Activated naive CD8-positive, alpha-beta T cell (primary cell): Measurements from ENCODE around the gene UFSP2.
"Not testable (repeated sequence)": the region's sequence is repeated elsewhere in the genome, so short reads cannot be mapped to it uniquely, and the experiment has no call there.

Experiments used
- H3K27ac Mint-ChIP-seq: one replicate; pipeline ENCODE4 v1.8.0; 2021; ENCODE audit warnings: mixed read lengths
- H3K27me3 Mint-ChIP-seq: one replicate; pipeline ENCODE4 v1.8.0; 2021; ENCODE audit warnings: mixed read lengths
- H3K36me3 Mint-ChIP-seq: one replicate; pipeline ENCODE4 v1.8.0; 2021; ENCODE audit warnings: mixed read lengths
- H3K4me1 Mint-ChIP-seq: one replicate; pipeline ENCODE4 v1.8.0; 2021; ENCODE audit warnings: low read depth, mixed read lengths
- H3K4me3 Mint-ChIP-seq: one replicate; pipeline ENCODE4 v1.8.0; 2021; ENCODE audit warnings: mild to moderate bottlenecking, mixed read lengths
- H3K9me3 Mint-ChIP-seq: one replicate; pipeline ENCODE4 v1.8.0; 2021; ENCODE audit warnings: low read depth, mixed read lengths

UFSP2 gene

GRCh38 chr4:185382754-185383153, 43.0 kb downstream of the UFSP2 start:
- peaks cover 7% of the 10 kb centered on the region for H3K27me3 Mint-ChIP-seq
- H3K36me3 Mint-ChIP-seq, result peaks cover 9% of the 10 kb centered on the region
- no peak overlapping the region for H3K27ac Mint-ChIP-seq
- H3K9me3 Mint-ChIP-seq, result peaks cover 8% of the 10 kb centered on the region
- H3K4me3 Mint-ChIP-seq, result no peak overlapping the region
- H3K4me1 Mint-ChIP-seq, result peaks cover 12% of the 10 kb centered on the region

- Mint-ChIP-seq H3K9me3 (peaks cover 8% of the 10 kb centered on the region), H3K4me3 (no peak overlapping the region), H3K27me3 (peaks cover 7% of the 10 kb centered on the region), H3K36me3 (peaks cover 9% of the 10 kb centered on the region), H3K4me1 (peaks cover 12% of the 10 kb centered on the region), H3K27ac (no peak overlapping the region)
Observed at GRCh38 chr4:185381288-185382196, 44.2 kb downstream of the UFSP2 start.

GRCh38 chr4:185380320-185380719, 45.4 kb downstream of the UFSP2 start:
- Mint-ChIP-seq H3K27ac (no peak overlapping the region), H3K4me3 (no peak overlapping the region), H3K4me1 (peaks cover 10% of the 10 kb centered on the region), H3K27me3 (peaks cover 7% of the 10 kb centered on the region), H3K36me3 (peaks cover 9% of the 10 kb centered on the region), H3K9me3 (peaks cover 8% of the 10 kb centered on the region)

- Mint-ChIP-seq H3K4me3 (no peak overlapping the region), H3K9me3 (peaks cover 8% of the 10 kb centered on the region), H3K27ac (no peak overlapping the region), H3K27me3 (peaks cover 5% of the 10 kb centered on the region), H3K4me1 (peaks cover 3% of the 10 kb centered on the region), H3K36me3 (peaks cover 9% of the 10 kb centered on the region)
Observed at GRCh38 chr4:185379326-185380295, 46.2 kb downstream of the UFSP2 start.

- Mint-ChIP-seq H3K27ac (no peak overlapping the region), H3K36me3 (peaks cover 6% of the 10 kb centered on the region), H3K4me1 (no peaks in the 10 kb centered on the region), H3K9me3 (peaks cover 8% of the 10 kb centered on the region), H3K4me3 (no peak overlapping the region), H3K27me3 (no peaks in the 10 kb centered on the region)
Observed at GRCh38 chr4:185378264-185378663, 47.5 kb downstream of the UFSP2 start.

GRCh38 chr4:185374573-185374972, 51.2 kb downstream of the UFSP2 start:
- H3K4me3 Mint-ChIP-seq, result no peak overlapping the region
- no peak overlapping the region for H3K27ac Mint-ChIP-seq
- H3K4me1 Mint-ChIP-seq, result no peaks in the 10 kb centered on the region
- H3K9me3 Mint-ChIP-seq, result no peaks in the 10 kb centered on the region
- no peaks in the 10 kb centered on the region for H3K27me3 Mint-ChIP-seq
- H3K36me3 Mint-ChIP-seq, result peaks cover 3% of the 10 kb centered on the region

GRCh38 chr4:185374027-185374426, 51.7 kb downstream of the UFSP2 start:
- Mint-ChIP-seq H3K36me3 (peaks cover 3% of the 10 kb centered on the region), H3K4me3 (no peak overlapping the region), H3K4me1 (no peaks in the 10 kb centered on the region), H3K9me3 (no peaks in the 10 kb centered on the region), H3K27me3 (no peaks in the 10 kb centered on the region), H3K27ac (no peak overlapping the region)

GRCh38 chr4:185371702-185372101, 54.1 kb downstream of the UFSP2 start:
- Mint-ChIP-seq H3K4me1 (no peaks in the 10 kb centered on the region), H3K27ac (no peak overlapping the region)

GRCh38 chr4:185370268-185370949, 55.4 kb downstream of the UFSP2 start:
- H3K36me3 Mint-ChIP-seq, result peaks cover 5% of the 10 kb centered on the region
- no peak overlapping the region for H3K27ac Mint-ChIP-seq
- H3K4me3 Mint-ChIP-seq, result no peak overlapping the region
- no peaks in the 10 kb centered on the region for H3K9me3 Mint-ChIP-seq
- no peaks in the 10 kb centered on the region for H3K27me3 Mint-ChIP-seq
- no peaks in the 10 kb centered on the region for H3K4me1 Mint-ChIP-seq

More at GRCh38 chr4:185371702-185372101, 54.1 kb downstream of the UFSP2 start:
- H3K9me3 Mint-ChIP-seq, result no peaks in the 10 kb centered on the region
- H3K4me3 Mint-ChIP-seq, result no peak overlapping the region
- peaks cover 5% of the 10 kb centered on the region for H3K36me3 Mint-ChIP-seq
- H3K27me3 Mint-ChIP-seq, result no peaks in the 10 kb centered on the region

- no peak overlapping the region for H3K4me3 Mint-ChIP-seq
- no peaks in the 10 kb centered on the region for H3K4me1 Mint-ChIP-seq
- H3K27me3 Mint-ChIP-seq, result no peaks in the 10 kb centered on the region
- peaks cover 5% of the 10 kb centered on the region for H3K36me3 Mint-ChIP-seq
- no peaks in the 10 kb centered on the region for H3K9me3 Mint-ChIP-seq
- H3K27ac Mint-ChIP-seq, result no peak overlapping the region
Observed at GRCh38 chr4:185369731-185370130, 56.0 kb downstream of the UFSP2 start.

GRCh38 chr4:185364886-185365285, 60.9 kb downstream of the UFSP2 start:
- peaks cover 15% of the 10 kb centered on the region for H3K36me3 Mint-ChIP-seq
- H3K4me3 Mint-ChIP-seq, result no peak overlapping the region
- no peak overlapping the region for H3K27ac Mint-ChIP-seq
- no peaks in the 10 kb centered on the region for H3K27me3 Mint-ChIP-seq
- H3K4me1 Mint-ChIP-seq, result no peaks in the 10 kb centered on the region
- no peaks in the 10 kb centered on the region for H3K9me3 Mint-ChIP-seq

GRCh38 chr4:185363251-185363650, 62.5 kb downstream of the UFSP2 start:
- peaks cover 15% of the 10 kb centered on the region for H3K36me3 Mint-ChIP-seq
- H3K4me1 Mint-ChIP-seq, result no peaks in the 10 kb centered on the region
- no peak overlapping the region for H3K27ac Mint-ChIP-seq
- no peaks in the 10 kb centered on the region for H3K27me3 Mint-ChIP-seq
- no peaks in the 10 kb centered on the region for H3K9me3 Mint-ChIP-seq
- H3K4me3 Mint-ChIP-seq, result no peak overlapping the region

GRCh38 chr4:185362570-185362969, 63.2 kb downstream of the UFSP2 start:
- not testable (repeated sequence) for H3K9me3 Mint-ChIP-seq, H3K4me3 Mint-ChIP-seq, H3K27me3 Mint-ChIP-seq, H3K4me1 Mint-ChIP-seq, H3K27ac Mint-ChIP-seq
- H3K36me3 Mint-ChIP-seq, result peaks cover 18% of the 10 kb centered on the region

- Mint-ChIP-seq H3K36me3 (peaks cover 24% of the 10 kb centered on the region), H3K27me3 (no peaks in the 10 kb centered on the region), H3K9me3 (no peaks in the 10 kb centered on the region), H3K27ac (no peak overlapping the region), H3K4me3 (no peak overlapping the region), H3K4me1 (no peaks in the 10 kb centered on the region)
Observed at GRCh38 chr4:185361872-185362271, 63.9 kb downstream of the UFSP2 start.
